ENCODE results near the gene ENSA. TPM values are rescaled to one million over a fixed set of nuclear protein-coding genes. Genes with fewer than 3 reads are reported as not detected.
"Not testable (repeated sequence)": the region's sequence is repeated elsewhere in the genome, so short reads cannot be mapped to it uniquely, and the experiment has no call there.

ENSA gene
- total and polyA plus RNA-seq, 7 donors, result 114 to 242 (median 150) TPM

DNA sequence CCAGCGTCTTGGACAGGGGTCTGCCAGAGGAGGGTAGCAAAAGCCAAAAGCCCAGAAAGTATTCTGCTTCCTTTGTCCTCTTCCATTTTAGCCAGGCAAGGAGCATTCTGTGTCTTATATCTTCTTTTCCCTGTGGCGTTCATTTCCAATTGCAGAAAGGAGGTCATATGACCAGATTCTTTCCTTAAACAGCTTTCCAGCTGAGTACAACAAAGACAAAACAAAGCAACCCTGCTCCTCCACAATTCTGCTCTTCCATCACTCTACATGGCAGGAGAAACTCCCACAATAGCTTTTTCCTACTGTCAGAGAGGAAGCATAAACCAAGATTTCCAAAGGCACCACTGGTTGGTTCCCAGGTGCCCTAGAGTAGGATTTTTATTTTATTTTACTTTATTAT lies 19.7 kb downstream of the ENSA start:
- H3K36me3 ChIP-seq, result no peaks in the 10 kb centered on the region
- WGBS, 2 donors, result 74 to 86% methylated on average over 2 of the region's 2 CpGs
- H3K9me3 ChIP-seq, result no peaks in the 10 kb centered on the region
- H3K27me3 ChIP-seq, result no peaks in the 10 kb centered on the region
- DNase-seq, result no peak
- no peak overlapping the region for H3K4me3 ChIP-seq
- intact Hi-C loops (cut with DNase I), result loop anchor here (5.0 kb wide), 1 partner anchor 32 kb away; the partner anchor contains the start of gene MCL1
- TF ChIP-seq EP300 (IDR thresholded peaks at IDR 0.05) (no peak), POLR2AphosphoS5 (IDR thresholded peaks at IDR 0.05) (peak in 3 of 4 donors; percentile 7 to 58 (median 7)), POLR2A (IDR thresholded peaks at IDR 0.05) (no peak)
- TF ChIP-seq, protein P1, sequence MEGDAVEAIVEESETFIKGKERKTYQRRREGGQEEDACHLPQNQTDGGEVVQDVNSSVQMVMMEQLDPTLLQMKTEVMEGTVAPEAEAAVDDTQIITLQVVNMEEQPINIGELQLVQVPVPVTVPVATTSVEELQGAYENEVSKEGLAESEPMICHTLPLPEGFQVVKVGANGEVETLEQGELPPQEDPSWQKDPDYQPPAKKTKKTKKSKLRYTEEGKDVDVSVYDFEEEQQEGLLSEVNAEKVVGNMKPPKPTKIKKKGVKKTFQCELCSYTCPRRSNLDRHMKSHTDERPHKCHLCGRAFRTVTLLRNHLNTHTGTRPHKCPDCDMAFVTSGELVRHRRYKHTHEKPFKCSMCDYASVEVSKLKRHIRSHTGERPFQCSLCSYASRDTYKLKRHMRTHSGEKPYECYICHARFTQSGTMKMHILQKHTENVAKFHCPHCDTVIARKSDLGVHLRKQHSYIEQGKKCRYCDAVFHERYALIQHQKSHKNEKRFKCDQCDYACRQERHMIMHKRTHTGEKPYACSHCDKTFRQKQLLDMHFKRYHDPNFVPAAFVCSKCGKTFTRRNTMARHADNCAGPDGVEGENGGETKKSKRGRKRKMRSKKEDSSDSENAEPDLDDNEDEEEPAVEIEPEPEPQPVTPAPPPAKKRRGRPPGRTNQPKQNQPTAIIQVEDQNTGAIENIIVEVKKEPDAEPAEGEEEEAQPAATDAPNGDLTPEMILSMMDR (IDR thresholded peaks at IDR 0.05), result no peak
- peaks cover 0 to 66% (median 54%) of the 10 kb centered on the region in 4 donors for H3K4me1 ChIP-seq
- peak overlapping the region; percentile 69 to 80 (median 75) for H3K27ac ChIP-seq

DNA sequence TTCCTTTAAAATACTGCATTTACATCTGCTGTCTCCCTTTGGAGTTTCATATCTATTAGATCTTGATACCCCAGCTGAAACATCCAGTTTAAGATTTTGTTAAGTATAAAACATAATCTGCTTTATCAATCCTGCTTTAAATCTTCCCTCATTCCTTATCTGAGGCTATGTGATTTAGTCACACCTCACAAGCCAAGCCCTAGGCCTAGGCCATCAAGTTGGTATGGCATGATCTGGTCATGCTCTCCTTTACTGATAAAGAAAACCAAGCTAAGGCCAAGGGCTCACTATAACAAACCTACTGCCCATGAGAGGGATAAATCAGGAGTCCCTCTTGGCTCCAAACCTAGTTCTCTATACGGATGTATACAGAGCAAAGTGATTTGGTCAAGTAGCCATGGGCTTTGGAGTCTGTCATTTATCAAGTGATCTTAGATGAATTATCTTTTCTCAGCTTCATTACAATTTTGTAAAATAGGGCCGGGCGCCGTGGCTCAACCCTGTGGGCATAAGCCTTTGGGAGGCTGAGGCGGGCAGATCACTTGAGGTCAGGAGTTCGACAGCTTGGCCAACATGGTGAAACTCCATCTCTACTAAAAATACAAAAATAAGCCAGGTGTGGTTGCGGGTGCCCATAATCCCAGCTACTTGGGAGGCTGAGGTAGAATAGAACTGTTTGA lies 22.8 kb downstream of the ENSA start:
- Histone ChIP-seq H3K9me3 (no peaks in the 10 kb centered on the region), H3K27me3 (no peaks in the 10 kb centered on the region), H3K27ac (no peak overlapping the region), H3K4me1 (peaks cover 0 to 47% (median 32%) of the 10 kb centered on the region in 4 donors), H3K36me3 (no peaks in the 10 kb centered on the region), H3K4me3 (no peak overlapping the region)
- no peak for DNase-seq
- WGBS, 2 donors, result 95 to 99% methylated on average over 7 of the region's 7 CpGs
- intact Hi-C loops (cut with DNase I), result no loop called here
- no peak for TF ChIP-seq POLR2A (IDR thresholded peaks at IDR 0.05)
- no peak for TF ChIP-seq EP300 (IDR thresholded peaks at IDR 0.05)
- TF ChIP-seq POLR2AphosphoS5 (IDR thresholded peaks at IDR 0.05), result no peak
- TF ChIP-seq, protein P1 (IDR thresholded peaks at IDR 0.05), result no peak

DNA sequence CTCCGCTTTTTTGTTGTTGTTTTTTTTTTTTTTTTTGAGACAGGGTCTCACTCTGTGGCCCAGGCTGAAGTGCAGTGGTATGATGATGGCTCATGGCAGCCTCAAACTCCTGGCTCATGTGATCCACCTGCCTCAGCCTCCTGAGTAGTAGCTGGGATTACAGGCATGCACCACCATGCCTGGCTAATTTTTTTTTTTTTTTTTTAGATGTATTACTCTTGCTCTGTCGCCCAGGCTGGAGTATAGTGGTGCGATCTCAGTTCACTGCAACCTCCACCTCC lies 24.0 kb downstream of the ENSA start:
- peaks cover 0 to 35% (median 20%) of the 10 kb centered on the region in 4 donors for H3K4me1 ChIP-seq
- H3K27me3 ChIP-seq; H3K36me3 ChIP-seq; intact Hi-C loops (cut with DNase I); H3K9me3 ChIP-seq; H3K4me3 ChIP-seq; DNase-seq: not testable (repeated sequence)
- peak overlapping the region in 3 of 4 donors; percentile 66 to 75 (median 72) for H3K27ac ChIP-seq
- 95 to 96% methylated on average over 3 of the region's 3 CpGs for WGBS, 2 donors

DNA sequence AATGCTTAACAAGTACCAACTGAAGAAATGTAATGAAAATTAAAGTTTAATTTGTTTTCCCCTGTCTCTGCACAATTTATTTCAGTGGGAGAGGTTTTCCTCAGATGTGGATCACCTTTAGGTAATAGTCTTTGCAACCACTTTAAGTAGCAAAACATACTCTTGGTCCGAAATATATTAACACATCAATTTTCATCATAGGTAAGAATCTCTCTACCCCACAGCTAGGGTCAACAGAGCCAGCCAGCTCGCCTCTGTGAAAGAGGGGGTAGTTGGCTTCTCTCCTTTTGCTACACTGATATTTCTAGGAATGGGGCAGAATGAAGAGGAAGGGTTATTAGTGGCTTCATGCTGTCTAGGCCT lies 25.2 kb downstream of the ENSA start:
- no peak for DNase-seq
- TF ChIP-seq POLR2AphosphoS5 (IDR thresholded peaks at IDR 0.05), result no peak
- no peak for TF ChIP-seq EP300 (IDR thresholded peaks at IDR 0.05)
- TF ChIP-seq, protein P1 (IDR thresholded peaks at IDR 0.05), result no peak
- TF ChIP-seq POLR2A (IDR thresholded peaks at IDR 0.05), result no peak
- H3K4me3 ChIP-seq, result no peak overlapping the region
- H3K4me1 ChIP-seq, result peaks cover 0 to 23% (median 8%) of the 10 kb centered on the region in 4 donors
- H3K27ac ChIP-seq, result peak overlapping the region; percentile 33 to 75 (median 69)
- WGBS, 2 donors, result 96% methylated on average over 2 of the region's 2 CpGs
- peaks cover 0 to 10% (median 7%) of the 10 kb centered on the region in 4 donors for H3K36me3 ChIP-seq
- H3K27me3 ChIP-seq, result no peaks in the 10 kb centered on the region
- intact Hi-C loops (cut with DNase I), result no loop called here
- H3K9me3 ChIP-seq, result no peaks in the 10 kb centered on the region

DNA sequence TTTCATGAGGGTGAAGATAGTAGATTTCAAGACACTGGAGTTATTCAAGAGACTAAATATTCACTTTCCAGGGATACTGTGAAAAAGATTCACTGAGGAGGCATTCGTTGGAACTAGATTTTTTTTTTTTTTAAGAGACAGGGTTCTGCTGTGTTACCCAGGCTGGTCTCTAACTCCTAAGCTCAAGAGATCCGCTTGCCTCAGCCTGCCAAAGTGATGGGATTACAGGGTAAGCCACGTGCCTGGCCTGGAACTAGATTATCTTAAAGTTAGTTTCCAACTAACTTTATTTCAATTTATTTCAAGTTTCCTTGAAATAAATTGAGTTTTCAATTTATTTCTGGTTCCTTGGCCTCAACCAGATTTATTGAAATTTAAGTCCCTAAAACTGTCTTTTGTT lies 25.7 kb downstream of the ENSA start:
- Histone ChIP-seq H3K27me3 (no peaks in the 10 kb centered on the region), H3K4me1 (peaks cover 0 to 18% (median 6%) of the 10 kb centered on the region in 4 donors), H3K27ac (peak overlapping the region in 2 of 4 donors; percentile 72 to 75), H3K4me3 (no peak overlapping the region), H3K9me3 (no peaks in the 10 kb centered on the region), H3K36me3 (peaks cover 0 to 10% (median 7%) of the 10 kb centered on the region in 4 donors)
- intact Hi-C loops (cut with DNase I), result no loop called here
- TF ChIP-seq EP300 (IDR thresholded peaks at IDR 0.05) (no peak), POLR2AphosphoS5 (IDR thresholded peaks at IDR 0.05) (no peak), POLR2A (IDR thresholded peaks at IDR 0.05) (no peak)
- TF ChIP-seq, protein P1 (IDR thresholded peaks at IDR 0.05), result no peak
- no peak for DNase-seq
- 90 to 92% methylated on average over 3 of the region's 3 CpGs for WGBS, 2 donors

DNA sequence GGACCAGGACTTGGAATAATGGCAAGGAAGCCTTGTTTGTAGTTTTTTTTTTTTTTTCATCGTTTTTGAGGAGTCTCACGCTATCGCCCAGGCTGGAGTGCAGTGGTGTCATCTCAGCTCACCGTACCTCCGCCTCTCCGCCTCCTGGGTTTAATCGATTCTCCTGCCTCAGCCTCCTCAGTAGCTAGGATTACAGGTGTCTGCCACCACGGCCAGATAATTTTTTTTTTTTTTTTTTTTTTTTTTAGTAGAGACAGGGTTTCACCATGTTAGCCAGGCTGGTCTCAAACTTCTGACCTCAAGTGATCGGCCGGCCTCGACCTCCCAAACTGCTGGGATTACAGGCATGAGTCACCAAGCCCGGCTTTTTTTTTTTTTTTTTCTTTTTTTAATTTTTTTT lies 27.0 kb downstream of the ENSA start:
- peaks cover 0 to 10% (median 7%) of the 10 kb centered on the region in 4 donors for H3K36me3 ChIP-seq
- 91 to 97% methylated on average over 12 of the region's 12 CpGs for WGBS, 2 donors
- intact Hi-C loops (cut with DNase I); DNase-seq; H3K4me3 ChIP-seq; H3K27ac ChIP-seq; H3K27me3 ChIP-seq; H3K9me3 ChIP-seq: not testable (repeated sequence)
- H3K4me1 ChIP-seq, result peaks cover 0 to 16% (median 6%) of the 10 kb centered on the region in 4 donors

Data from sigmoid colon (tissue), 7 donors.